Stimulated activated naive CD4-positive, alpha-beta T cell (primary cell): ENCODE data around the gene LRRK1.

Source experiments
- DNase-seq, 6 experiments: peaks; one replicate each; lab custom pipeline; 2025; lab: John Stamatoyannopoulos, UW

LRRK1 gene

GRCh38 chr15:101004500-101004899 is 85.3 kb downstream of the LRRK1 start:
- DNase-seq, result no peak

GRCh38 chr15:101004986-101005747 is 86.0 kb downstream of the LRRK1 start:
- no peak for DNase-seq

- peak in 5 of 6 experiments; percentile 29 to 50 (median 34) for DNase-seq
Observed at GRCh38 chr15:101006931-101007691, 88.0 kb downstream of the LRRK1 start.

- DNase-seq, result peak; percentile 53 to 89 (median 78)
Observed at GRCh38 chr15:101008158-101009139, 89.3 kb downstream of the LRRK1 start.

- no peak for DNase-seq
Observed at GRCh38 chr15:101009176-101009575, 90.0 kb downstream of the LRRK1 start.

- no peak for DNase-seq
Observed at GRCh38 chr15:101010781-101011180, 91.6 kb downstream of the LRRK1 start.

- DNase-seq, result no peak
Observed at GRCh38 chr15:101012326-101013200, 93.4 kb downstream of the LRRK1 start.

GRCh38 chr15:101013201-101013550 is 94.0 kb downstream of the LRRK1 start:
- no peak for DNase-seq

- no peak for DNase-seq
Observed at GRCh38 chr15:101013769-101014675, 94.9 kb downstream of the LRRK1 start.

GRCh38 chr15:101014921-101015841 is 96.0 kb downstream of the LRRK1 start:
- peak; percentile 10 to 61 (median 48) for DNase-seq

- DNase-seq, result no peak
Observed at GRCh38 chr15:101016581-101016980, 97.4 kb downstream of the LRRK1 start.

GRCh38 chr15:101017093-101017754 is 98.1 kb downstream of the LRRK1 start:
- DNase-seq, result no peak

GRCh38 chr15:101018016-101018415 is 98.9 kb downstream of the LRRK1 start:
- no peak for DNase-seq

- no peak for DNase-seq
Observed at GRCh38 chr15:101018450-101018849, 99.3 kb downstream of the LRRK1 start.

- no peak for DNase-seq
Observed at GRCh38 chr15:101019366-101019896, 100.3 kb downstream of the LRRK1 start.

- DNase-seq, result no peak
Observed at GRCh38 chr15:101020451-101020850, 101.3 kb downstream of the LRRK1 start.

GRCh38 chr15:101020945-101021344 is 101.8 kb downstream of the LRRK1 start:
- DNase-seq, result no peak

- no peak for DNase-seq
Observed at GRCh38 chr15:101022306-101022705, 103.1 kb downstream of the LRRK1 start.
